ENCODE results near the gene LENEP. TPM values are rescaled to one million over a fixed set of nuclear protein-coding genes. Genes with fewer than 3 reads are reported as not detected.

LENEP gene
- polyA plus RNA-seq, 1 donor (not counting 4 experiments of a cell fraction or from before 2014, with no cell fraction given), result not detected

- dilution Hi-C loops (cut with MboI; ENCODE audit: extremely low pct_ligation_motif_present, low sequenced_read_pairs), result no loop called here
- Histone ChIP-seq H3K4me2 (ENCODE audit: control insufficient read depth, extremely low read depth, insufficient read depth, low read depth, low read length) (no peak overlapping the region), H3K27me3 (ENCODE audit: control insufficient read depth, extremely low read depth, insufficient read depth, low read length) (no peaks in the 10 kb centered on the region), H3K9me3 (ENCODE audit: control insufficient read depth, low read depth, low read length) (no peaks in the 10 kb centered on the region), H4K20me1 (ENCODE audit: control insufficient read depth, extremely low read depth, insufficient read depth, low read length) (peaks cover 6% of the 10 kb centered on the region), H2AFZ (ENCODE audit: control insufficient read depth, low read length) (no peak overlapping the region), H3K9ac (ENCODE audit: control insufficient read depth, extremely low read depth, insufficient read depth, low read length) (no peak overlapping the region), H3K4me1 (ENCODE audit: control insufficient read depth, extremely low read depth, insufficient read depth, low read length) (peaks cover 74% of the 10 kb centered on the region), H3K4me3 (ENCODE audit: control insufficient read depth in 2 of 3, extremely low read depth in 1 of 3, insufficient read depth in 2 of 3, low read depth in 1 of 3, low read length in 3 of 3) (no peak overlapping the region), H3K27ac (ENCODE audit: control insufficient read depth, insufficient read depth, low read length) (no peak overlapping the region), H3K9me1 (ENCODE audit: control insufficient read depth, extremely low read depth, insufficient read depth, low read length) (no peaks in the 10 kb centered on the region), H3K36me3 (ENCODE audit: control insufficient read depth in 2 of 2, extremely low read depth in 1 of 2, insufficient read depth in 2 of 2, low read length in 2 of 2) (peaks cover 26 to 47% of the 10 kb centered on the region in 2 experiments), H3K79me2 (ENCODE audit: control insufficient read depth, insufficient read depth, low read length) (peaks cover 34% of the 10 kb centered on the region)
- TF ChIP-seq CTCF (optimal IDR thresholded peaks at IDR 0.05 in 1 of 3, IDR thresholded peaks at IDR 0.05 in 1 of 3, conservative IDR thresholded peaks at IDR 0.05 in 1 of 3; ENCODE audit: extremely low read depth in 1 of 3, insufficient read depth in 2 of 3, low read length in 3 of 3), result no peak
- no peak for TF ChIP-seq EZH2 (IDR thresholded peaks at IDR 0.05; ENCODE audit: low read length)
- peak; percentile 46 for FAIRE-seq
- no peak for DNase-seq (ENCODE audit: low read depth, low spot score)
These were observed 19.6 kb downstream of the LENEP start for GRCh38 chr1:155012776-155013602.

- dilution Hi-C loops (cut with MboI; ENCODE audit: extremely low pct_ligation_motif_present, low sequenced_read_pairs), result no loop called here
- Histone ChIP-seq H3K79me2 (ENCODE audit: control insufficient read depth, insufficient read depth, low read length) (peaks cover 28% of the 10 kb centered on the region), H3K9me3 (ENCODE audit: control insufficient read depth, low read depth, low read length) (no peaks in the 10 kb centered on the region), H3K27ac (ENCODE audit: control insufficient read depth, insufficient read depth, low read length) (no peak overlapping the region), H3K4me1 (ENCODE audit: control insufficient read depth, extremely low read depth, insufficient read depth, low read length) (peaks cover 69% of the 10 kb centered on the region), H2AFZ (ENCODE audit: control insufficient read depth, low read length) (no peak overlapping the region), H3K27me3 (ENCODE audit: control insufficient read depth, extremely low read depth, insufficient read depth, low read length) (no peaks in the 10 kb centered on the region), H3K36me3 (ENCODE audit: control insufficient read depth in 2 of 2, extremely low read depth in 1 of 2, insufficient read depth in 2 of 2, low read length in 2 of 2) (peaks cover 26 to 53% of the 10 kb centered on the region in 2 experiments), H4K20me1 (ENCODE audit: control insufficient read depth, extremely low read depth, insufficient read depth, low read length) (peaks cover 6% of the 10 kb centered on the region), H3K9me1 (ENCODE audit: control insufficient read depth, extremely low read depth, insufficient read depth, low read length) (no peaks in the 10 kb centered on the region), H3K4me3 (ENCODE audit: control insufficient read depth in 2 of 3, extremely low read depth in 1 of 3, insufficient read depth in 2 of 3, low read depth in 1 of 3, low read length in 3 of 3) (no peak overlapping the region), H3K9ac (ENCODE audit: control insufficient read depth, extremely low read depth, insufficient read depth, low read length) (no peak overlapping the region), H3K4me2 (ENCODE audit: control insufficient read depth, extremely low read depth, insufficient read depth, low read depth, low read length) (no peak overlapping the region)
- FAIRE-seq (no peak), DNase-seq (ENCODE audit: low read depth, low spot score) (no peak)
- TF ChIP-seq CTCF (optimal IDR thresholded peaks at IDR 0.05 in 1 of 3, IDR thresholded peaks at IDR 0.05 in 1 of 3, conservative IDR thresholded peaks at IDR 0.05 in 1 of 3; ENCODE audit: extremely low read depth in 1 of 3, insufficient read depth in 2 of 3, low read length in 3 of 3), result no peak
- TF ChIP-seq EZH2 (IDR thresholded peaks at IDR 0.05; ENCODE audit: low read length), result no peak
These were observed 20.2 kb downstream of the LENEP start for GRCh38 chr1:155013632-155014031.

Measured in keratinocyte (primary cell).